LoVo (cell line): Measurements from ENCODE around the gene BACH1.

ENCODE experiments used
- DNase-seq: peaks from one replicate; pipeline ENCODE4 v3.0.0-alpha.2; 2016; ENCODE audit warnings: low spot score

BACH1 gene

DNA sequence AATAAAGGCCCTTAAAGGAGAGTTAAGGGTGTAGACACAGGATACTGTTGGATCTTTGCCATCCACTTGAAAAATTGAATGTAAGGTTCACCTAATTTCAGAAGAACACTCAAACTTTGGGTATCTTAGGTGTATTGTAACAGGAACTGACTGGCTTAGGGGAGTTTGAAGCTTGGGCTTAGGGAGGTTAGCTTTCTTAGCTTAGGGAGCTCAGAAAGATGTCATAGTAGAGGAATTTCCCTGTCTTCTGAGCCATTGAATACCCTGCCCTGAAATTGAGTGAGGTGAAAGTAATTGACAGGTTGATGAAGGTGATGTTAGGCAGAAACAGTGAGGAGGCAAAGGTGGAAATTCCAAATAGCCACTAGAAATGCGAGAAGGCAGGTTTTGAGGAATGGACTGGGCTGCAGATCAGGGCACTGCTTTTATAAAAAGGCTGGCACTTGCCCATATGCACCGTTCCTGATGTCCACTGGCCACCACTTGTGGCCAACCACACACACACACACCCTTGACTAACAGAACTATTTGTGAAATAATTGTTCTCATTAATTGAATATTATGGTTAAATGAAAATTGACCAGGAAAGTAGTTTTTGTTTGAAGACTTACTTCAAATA lies 16.5 kb downstream of the BACH1 start:
- DNase-seq = no peak

DNA sequence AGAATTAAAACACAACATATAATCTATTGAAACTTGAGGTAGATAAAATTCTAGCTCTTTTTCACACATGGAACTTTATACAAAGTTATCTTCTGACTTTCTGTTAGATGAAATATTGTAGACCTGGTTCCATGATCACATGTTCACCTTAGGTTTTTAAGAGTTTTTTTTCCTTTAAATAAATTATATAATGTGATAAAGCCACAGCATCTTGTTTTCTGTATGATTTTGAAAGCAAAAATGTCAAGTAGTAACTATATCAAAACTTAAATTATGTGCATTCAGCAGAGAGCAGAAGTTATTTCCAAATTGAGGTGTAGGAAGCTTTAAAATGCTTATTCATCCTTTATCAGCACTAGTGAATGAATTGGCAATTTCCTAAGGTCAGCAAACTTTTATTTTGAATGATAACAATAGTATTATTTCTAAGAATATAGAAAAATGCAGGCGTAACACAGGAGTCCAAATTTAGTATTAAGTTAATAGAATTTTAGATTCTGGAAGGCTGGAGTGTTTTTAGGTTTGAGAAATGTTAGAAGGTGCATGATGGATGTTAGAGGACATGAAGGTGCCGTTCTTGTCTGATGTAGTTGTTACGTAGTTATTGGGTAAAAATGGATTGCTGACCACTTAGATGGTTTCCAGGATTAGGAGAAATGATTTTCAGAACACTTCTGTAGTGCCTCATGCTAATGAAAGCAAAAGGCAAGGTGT lies 17.5 kb downstream of the BACH1 start:
- no peak for DNase-seq

DNA sequence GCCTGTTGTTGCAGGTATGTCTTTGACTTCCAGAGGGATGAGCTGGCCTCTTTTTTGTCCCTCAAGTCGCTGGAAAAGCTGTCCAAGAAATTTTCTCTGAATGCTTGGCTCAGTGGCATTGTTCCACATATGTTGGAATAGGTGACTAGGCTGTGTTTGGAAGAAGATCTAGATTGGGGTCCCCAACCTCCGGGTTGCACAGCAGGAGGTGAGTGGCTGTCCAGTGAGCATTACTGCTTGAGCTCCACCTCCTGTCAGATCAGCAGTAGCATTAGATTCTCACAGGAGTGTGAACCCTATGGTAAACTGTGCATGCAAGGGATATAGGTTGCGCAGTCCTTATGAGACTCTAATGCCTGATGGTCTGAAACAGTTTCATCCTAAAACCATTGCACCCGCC lies 18.1 kb downstream of the BACH1 start:
- no peak for DNase-seq

DNA sequence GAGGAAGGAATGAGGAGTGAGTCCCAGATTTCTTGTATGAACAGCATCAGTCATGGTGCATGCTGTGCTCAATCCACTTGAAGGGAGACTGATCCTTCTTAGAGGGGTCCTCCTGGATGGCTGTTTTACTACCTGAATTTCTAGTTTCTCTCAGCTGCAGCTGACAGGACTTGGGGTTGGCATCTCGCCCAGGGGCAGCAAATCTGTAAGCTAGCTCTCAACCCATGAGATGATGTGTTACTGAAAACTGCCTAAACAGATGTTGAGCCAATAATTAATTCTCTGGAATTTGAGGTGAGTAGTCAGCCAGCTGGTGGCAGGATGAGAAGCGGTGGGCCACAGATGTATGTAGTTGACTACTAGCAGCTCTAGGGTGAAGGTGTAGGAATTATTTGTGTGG lies 19.6 kb downstream of the BACH1 start:
- DNase-seq = no peak

- DNase-seq = no peak
Observed at GRCh38 chr21:29320031-29320430, 21.3 kb downstream of the BACH1 start.

DNA sequence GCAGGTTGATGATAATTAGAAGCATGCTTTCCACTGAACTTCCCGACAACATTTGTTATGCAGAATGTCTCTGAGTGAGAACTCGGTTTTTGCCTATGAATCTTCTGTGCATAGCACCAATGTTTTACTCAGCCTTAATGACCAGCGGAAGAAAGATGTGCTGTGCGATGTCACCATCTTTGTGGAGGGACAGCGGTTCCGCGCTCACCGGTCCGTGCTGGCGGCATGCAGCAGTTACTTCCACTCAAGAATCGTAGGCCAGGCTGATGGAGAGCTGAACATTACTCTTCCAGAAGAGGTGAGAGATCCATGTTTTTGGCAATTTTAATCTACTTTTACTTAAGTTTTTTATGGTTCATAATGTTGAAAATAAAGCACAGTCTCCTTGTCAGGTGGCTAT lies 22.5 kb downstream of the BACH1 start:
- DNase-seq = no peak

DNA sequence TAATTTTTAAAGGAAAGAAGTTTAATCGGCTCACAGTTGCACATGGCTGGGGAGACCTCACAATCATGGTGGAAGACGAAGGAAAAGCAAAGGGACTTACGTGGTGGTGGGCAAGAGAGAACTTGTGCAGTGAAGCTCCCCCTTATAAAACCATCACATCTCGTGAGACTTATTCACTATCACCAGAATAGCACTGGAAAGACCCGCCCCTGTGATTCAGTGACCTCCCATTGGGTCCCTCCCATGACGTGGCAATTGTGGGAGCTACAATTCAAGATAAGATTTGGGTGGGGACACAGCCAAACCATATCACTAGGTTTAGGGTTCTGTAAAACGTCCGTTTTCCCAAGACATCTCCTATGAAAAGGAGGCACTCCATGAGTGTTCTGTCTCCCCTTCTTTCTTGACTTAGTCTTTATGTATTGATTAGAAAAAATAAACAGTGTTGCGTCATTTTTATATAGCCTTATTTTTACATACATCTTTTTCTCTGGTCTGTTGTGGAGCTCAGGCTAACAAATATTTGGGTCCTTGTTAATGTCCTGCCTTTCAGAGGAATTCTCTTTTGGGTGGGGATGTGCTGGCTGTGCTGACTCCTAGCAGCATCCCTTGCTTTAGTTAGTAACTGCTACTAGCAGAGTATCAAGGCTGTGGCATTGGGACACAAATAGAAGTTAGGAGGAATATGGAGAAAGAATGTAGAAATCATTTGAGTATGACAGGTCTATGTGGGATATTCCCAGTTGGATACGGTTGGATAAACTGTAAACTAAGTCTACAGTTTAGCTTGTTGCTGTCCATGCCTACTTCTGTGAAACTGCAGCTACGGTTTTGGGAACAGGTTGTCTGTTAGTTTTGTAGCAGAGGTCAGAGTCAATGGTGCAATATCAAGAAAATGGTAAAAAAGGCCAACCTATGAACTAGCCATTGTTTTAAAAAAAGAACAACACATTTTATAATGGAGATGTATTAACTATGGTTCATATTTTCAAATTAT lies 23.5 kb downstream of the BACH1 start:
- no peak for DNase-seq

DNA sequence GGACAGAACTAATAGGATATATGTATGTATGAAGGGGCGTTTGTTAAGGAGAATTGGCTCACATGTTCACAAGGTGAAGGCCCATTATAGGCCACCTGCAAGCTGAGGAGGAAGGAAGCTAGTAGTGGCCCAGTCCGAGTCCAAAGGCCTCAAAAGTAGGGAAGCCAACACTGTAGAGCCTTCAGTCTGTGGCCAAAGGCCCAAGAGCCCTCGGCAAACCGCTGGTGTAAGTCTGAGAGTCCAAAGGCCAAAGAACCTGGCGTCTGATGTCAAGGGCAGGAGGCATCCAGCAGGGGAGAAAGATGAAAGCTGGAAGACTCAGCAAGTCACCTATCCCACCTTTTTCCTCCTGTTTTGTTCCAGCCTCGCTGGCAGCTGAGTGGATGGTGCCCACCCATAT lies 24.5 kb downstream of the BACH1 start:
- no peak for DNase-seq

DNA sequence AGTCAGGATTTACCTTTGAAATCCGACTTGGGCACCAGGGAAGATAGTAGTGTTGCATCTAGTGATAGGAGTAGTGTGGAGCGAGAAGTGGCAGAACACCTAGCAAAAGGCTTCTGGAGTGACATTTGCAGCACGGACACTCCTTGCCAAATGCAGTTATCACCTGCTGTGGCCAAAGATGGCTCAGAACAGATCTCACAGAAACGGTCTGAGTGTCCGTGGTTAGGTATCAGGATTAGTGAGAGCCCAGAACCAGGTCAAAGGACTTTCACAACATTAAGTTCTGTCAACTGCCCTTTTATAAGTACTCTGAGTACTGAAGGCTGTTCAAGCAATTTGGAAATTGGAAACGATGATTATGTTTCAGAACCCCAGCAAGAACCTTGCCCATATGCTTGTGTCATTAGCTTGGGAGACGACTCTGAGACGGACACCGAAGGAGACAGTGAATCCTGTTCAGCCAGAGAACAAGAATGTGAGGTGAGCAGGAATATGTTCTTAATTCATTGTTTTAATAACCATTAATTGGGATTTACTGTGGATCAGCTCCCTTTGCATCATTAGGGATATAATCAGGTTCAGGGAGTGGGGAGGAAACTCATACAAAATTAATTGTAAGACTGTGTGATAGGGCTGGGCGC lies 28.3 kb downstream of the BACH1 start:
- no peak for DNase-seq

GRCh38 chr21:29329406-29329805 lies 30.7 kb downstream of the BACH1 start:
- no peak for DNase-seq

DNA sequence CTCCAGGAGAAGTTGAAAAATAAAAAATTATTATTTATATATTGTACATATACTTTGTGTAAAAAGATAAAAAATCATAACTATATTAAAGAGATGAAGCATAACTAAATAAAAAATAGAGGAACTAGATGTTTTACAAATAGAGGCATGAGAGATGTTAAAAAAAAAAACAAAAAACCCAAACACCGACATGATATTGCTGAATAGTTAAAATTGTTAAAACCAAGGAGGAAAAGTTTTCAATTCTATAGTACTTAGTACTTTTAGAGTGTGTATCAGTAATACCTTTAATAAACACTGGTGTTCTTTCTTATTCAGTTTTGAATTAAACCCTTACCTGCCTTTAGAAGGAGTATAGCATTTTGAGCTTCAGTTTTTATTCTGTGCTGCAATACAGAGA lies 32.1 kb downstream of the BACH1 start:
- DNase-seq = no peak

DNA sequence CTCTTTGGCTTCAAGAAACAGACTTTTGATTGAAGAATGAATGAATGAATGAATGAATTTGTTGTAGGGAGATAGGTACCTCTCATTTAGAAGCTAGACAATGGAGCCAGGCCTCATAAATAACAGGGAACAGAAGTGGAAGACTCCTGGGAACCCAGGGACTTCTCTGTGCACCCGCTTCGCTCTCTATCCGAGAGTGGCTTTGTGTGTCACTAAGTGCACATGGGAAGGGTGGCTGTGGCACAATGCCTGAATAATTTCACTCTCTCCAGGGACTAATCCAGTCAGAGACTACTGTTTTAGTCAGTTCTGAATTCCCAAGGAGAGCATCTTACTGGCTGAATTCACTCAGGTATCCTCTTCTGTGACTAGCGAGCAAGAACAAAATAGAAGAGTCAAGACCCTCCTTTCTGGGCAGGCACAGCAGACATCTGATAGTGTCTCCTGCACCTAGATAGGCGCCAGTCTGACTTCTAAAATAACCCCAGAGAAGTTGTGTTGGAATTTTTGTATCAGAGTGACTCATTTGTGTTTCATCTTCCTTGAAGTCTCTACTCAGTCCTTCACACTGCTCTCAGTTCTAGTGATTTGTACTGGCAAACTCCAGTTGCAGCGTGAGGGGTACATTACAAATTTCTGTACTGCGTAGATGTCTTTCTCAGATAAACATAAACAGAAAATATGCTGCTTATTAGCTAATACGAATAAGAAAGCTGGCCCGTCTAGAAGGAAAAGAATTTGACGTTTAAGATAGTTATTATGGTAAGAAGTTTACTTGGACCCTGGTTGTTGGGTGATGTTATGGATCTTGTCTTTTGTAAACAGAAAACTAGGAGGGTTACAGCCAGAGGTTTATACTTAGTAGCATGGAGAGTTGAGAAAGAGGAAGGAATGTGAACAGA lies 34.0 kb downstream of the BACH1 start:
- no peak for DNase-seq

DNA sequence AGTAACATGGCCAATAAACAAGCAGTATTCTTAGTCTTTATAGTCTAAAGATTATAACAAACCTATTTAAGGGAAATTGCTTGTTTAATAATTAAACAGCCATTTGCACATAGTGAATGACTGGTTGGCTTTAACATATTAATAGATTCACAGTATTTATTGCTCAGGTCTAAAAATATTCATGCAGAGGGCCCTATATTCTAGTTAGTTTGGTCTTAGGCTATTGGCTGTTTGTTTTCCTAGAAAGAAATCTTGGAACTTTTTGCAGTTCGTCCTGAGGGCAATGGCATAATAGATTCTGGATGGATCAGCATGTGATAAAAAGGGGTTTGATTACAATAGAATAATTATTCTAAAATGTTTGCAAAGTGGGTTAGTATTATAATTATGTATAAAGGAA lies 34.7 kb downstream of the BACH1 start:
- DNase-seq = no peak

DNA sequence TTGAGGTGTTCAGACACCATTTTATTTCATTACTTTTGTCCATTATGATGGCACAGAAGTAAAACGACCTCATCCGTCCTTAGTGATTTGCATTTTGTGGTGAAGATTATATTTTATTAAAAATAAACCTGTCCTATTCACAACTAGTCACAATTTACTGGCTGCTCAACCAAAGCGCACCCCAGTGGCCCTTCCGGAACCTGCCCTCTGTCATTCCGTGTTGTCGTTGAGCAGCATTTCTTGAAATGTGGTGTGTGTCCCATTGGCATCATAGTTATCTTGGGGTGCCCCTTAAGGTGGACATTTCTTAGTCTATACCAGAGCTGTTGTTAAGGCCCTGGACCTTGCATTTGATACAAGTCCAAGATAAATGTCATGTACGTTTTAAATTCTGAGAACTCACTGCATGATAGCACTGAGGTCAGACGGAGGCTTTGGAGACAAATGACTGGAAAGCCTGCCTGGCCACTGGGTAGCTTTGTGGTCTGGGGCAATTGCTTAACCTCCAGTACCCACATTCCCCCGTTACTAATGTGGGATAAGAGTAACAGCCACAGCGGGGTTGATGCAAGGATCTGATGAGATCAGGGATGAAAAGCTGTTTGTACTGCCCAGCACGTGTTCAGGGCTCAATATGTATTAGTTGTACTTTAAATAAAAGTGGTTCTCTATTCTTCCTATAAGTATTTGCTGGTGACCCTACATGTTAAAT lies 36.2 kb downstream of the BACH1 start:
- no peak for DNase-seq

- DNase-seq = no peak
Observed at GRCh38 chr21:29335720-29336119, 37.0 kb downstream of the BACH1 start.

GRCh38 chr21:29338256-29338655 lies 39.5 kb downstream of the BACH1 start:
- no peak for DNase-seq

- no peak for DNase-seq
Observed at GRCh38 chr21:29340228-29340627, 41.5 kb downstream of the BACH1 start.

GRCh38 chr21:29342363-29342957 lies 43.7 kb downstream of the BACH1 start:
- no peak for DNase-seq

GRCh38 chr21:29343519-29343918 lies 44.8 kb downstream of the BACH1 start:
- no peak for DNase-seq

- DNase-seq = no peak
Observed at GRCh38 chr21:29346281-29346680, 47.6 kb downstream of the BACH1 start.
